ENCODE results near the gene PLEKHA1. TPM values are rescaled to one million over a fixed set of nuclear protein-coding genes. Genes with fewer than 3 reads are reported as not detected.

Gene PLEKHA1
- polyA plus RNA-seq, 1 of the 3 experiments (the other 2 are of a cell fraction), result 8.4 TPM

GRCh38 chr10:122473116-122473515 is 98.6 kb downstream of the PLEKHA1 start:
- peaks cover 76% of the 10 kb centered on the region for H3K79me2 ChIP-seq (ENCODE audit: insufficient read depth)
- H3K27ac ChIP-seq (ENCODE audit: low read depth in 2 of 2, low read length in 1 of 2), result no peak overlapping the region; a peak in 1 of 4 replicates
- no peaks in the 10 kb centered on the region for H3K9me2 ChIP-seq
- H3K4me1 ChIP-seq (ENCODE audit: control insufficient read depth in 1 of 2, insufficient read depth in 2 of 2, low read depth in 1 of 2, low read length in 1 of 2), result peaks cover 24 to 45% of the 10 kb centered on the region in 2 experiments
- no peak overlapping the region for H3K9ac ChIP-seq
- peaks cover 25% of the 10 kb centered on the region for H3F3A ChIP-seq (replicated peaks; ENCODE audit: insufficient read depth)
- no peak for TF ChIP-seq TEAD4 (IDR thresholded peaks at IDR 0.05; ENCODE audit: borderline replicate concordance, insufficient read depth)
- TF ChIP-seq RXRA (IDR thresholded peaks at IDR 0.05; ENCODE audit: borderline replicate concordance, low read depth), result no peak
- TF ChIP-seq IRF3 (IDR thresholded peaks at IDR 0.05; ENCODE audit: low read depth, low read length), result no peak
- TF ChIP-seq GATA2 (CRISPR knock-in tag; IDR thresholded peaks at IDR 0.05), result no peak
- TF ChIP-seq MEF2A (IDR thresholded peaks at IDR 0.05; ENCODE audit: borderline replicate concordance, low read depth), result no peak
- no peak for TF ChIP-seq RAD21 (IDR thresholded peaks at IDR 0.05; ENCODE audit: low read length)
- no peak for TF ChIP-seq ELF1 (IDR thresholded peaks at IDR 0.05)
- no peak for TF ChIP-seq POLR2AphosphoS5 (IDR thresholded peaks at IDR 0.05; ENCODE audit: low read depth, low read length)
- TF ChIP-seq JUND (IDR thresholded peaks at IDR 0.05), result no peak
- no peak for TF ChIP-seq RCOR1 (IDR thresholded peaks at IDR 0.05; ENCODE audit: low read length)
- no peak for TF ChIP-seq CTCF (IDR thresholded peaks at IDR 0.05)
- TF ChIP-seq FOXJ3 (CRISPR knock-in tag; IDR thresholded peaks at IDR 0.05), result no peak
- TF ChIP-seq PBX3 (IDR thresholded peaks at IDR 0.05), result no peak
- no peak for TF ChIP-seq NFIC (IDR thresholded peaks at IDR 0.05; ENCODE audit: borderline replicate concordance)
- TF ChIP-seq TCF12 (IDR thresholded peaks at IDR 0.05), result no peak
- H3K27me3 ChIP-seq (ENCODE audit: insufficient read depth), result no peaks in the 10 kb centered on the region
- no peaks in the 10 kb centered on the region for H3K9me3 ChIP-seq
- CTCF ChIA-PET, result interaction anchor here (2.0 kb wide), 1 partner anchor 92 kb away, joined by 5 read pairs; no protein-coding TSS in a partner anchor
- H4K20me1 ChIP-seq (ENCODE audit: insufficient read depth), result peaks cover 8% of the 10 kb centered on the region; the same call in 1 of the 2 replicates
- H3K4me2 ChIP-seq, result no peak overlapping the region
- H3K4me3 ChIP-seq (ENCODE audit: low read depth in 2 of 2, low read length in 1 of 2), result no peak overlapping the region
- DNase-seq, result no peak
- POLR2A ChIA-PET, result no interaction called here
- H3K36me3 ChIP-seq (replicated peaks in 1 of 2; ENCODE audit: control insufficient read depth in 1 of 2, insufficient read depth in 2 of 2, low read length in 1 of 2), result no peaks in the 10 kb centered on the region
- no peak overlapping the region for H2AFZ ChIP-seq (ENCODE audit: low read depth)
- 95% methylated on average over 8 of the region's 8 CpGs for WGBS (ENCODE audit: low lambda C conversion rate)
